HG02588 (cell line): ENCODE measurements around the gene SLC6A6.

Experiments
- ATAC-seq: cut with Tn5 transposase; IDR thresholded peaks from one replicate; pipeline ENCODE4 v1.9.1; 2021; ENCODE audit warnings: mild to moderate bottlenecking, moderate library complexity; ENCODE audit not compliant: unreplicated experiment

SLC6A6 gene

DNA sequence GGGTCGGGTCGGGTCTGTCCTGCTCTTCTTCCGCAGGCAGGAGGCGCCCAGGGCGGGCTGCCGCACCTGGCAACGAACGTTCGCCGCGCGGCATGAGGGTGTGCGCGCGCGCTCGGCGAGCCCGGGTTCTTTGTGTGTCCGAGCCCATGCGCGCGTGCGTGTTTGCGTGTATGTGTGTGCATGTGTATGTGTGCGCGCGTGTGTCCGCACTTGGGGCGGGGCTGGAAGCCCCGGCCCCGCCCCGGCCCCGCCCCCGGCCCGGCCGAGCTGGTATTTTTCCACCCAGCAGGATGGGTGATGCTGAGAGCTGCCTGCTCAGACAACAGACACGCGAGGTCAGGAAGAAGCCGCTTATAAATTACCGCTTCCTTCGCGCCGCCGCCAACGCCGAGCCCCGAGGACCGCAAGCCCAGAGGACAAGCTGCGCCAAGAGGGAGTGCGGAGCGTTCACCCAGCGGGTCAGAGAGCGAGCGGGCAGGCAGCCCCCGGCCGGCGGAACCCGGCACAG, at the start of gene SLC6A6:
Gene SLC6A6, plus strand, starts transcription at position 303 of the 508 bp plus-strand sequence. CDS start 41,029 bp downstream, outside the sequence.
- peak; percentile 78 for ATAC-seq

DNA sequence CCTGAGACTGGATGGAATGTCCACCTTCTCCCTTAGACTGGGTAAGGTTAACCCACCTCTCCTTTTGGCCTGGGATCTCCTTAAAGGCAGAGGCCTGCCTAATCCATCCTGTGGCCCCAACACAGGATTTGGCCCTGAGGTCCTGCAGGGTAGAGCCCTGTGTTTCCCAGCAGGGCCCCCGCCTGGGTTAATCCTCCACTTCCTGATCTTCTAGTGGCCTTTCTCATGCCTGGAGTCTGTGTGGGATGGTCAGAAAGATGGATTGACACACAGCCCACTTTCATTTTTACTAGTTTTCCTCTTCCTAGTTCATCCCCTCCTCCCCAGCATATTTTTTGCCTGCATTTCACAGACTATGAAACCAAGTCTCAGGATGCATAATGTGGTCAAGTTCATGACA, 48.9 kb upstream of the SLC6A6 start:
- no peak for ATAC-seq

DNA sequence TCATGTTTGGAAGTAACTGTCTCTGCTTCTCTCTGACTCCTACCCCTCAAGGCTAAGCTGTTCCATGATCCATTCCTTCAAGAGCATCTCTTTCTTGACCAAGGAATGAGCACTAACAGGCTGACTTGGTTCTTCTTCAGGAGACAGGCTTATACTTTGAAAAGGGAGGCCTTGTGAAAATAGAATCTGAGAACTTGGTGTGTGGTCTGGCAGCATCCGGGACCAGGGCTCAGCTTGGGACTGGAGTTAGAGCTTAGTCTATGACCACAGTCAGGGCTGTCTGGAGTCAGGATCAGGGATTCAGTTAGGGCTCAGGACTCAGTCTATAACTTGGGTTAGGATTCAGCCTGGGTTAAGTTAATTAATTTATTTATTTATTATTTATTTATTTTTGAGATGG, 44.9 kb upstream of the SLC6A6 start:
- no peak for ATAC-seq

DNA sequence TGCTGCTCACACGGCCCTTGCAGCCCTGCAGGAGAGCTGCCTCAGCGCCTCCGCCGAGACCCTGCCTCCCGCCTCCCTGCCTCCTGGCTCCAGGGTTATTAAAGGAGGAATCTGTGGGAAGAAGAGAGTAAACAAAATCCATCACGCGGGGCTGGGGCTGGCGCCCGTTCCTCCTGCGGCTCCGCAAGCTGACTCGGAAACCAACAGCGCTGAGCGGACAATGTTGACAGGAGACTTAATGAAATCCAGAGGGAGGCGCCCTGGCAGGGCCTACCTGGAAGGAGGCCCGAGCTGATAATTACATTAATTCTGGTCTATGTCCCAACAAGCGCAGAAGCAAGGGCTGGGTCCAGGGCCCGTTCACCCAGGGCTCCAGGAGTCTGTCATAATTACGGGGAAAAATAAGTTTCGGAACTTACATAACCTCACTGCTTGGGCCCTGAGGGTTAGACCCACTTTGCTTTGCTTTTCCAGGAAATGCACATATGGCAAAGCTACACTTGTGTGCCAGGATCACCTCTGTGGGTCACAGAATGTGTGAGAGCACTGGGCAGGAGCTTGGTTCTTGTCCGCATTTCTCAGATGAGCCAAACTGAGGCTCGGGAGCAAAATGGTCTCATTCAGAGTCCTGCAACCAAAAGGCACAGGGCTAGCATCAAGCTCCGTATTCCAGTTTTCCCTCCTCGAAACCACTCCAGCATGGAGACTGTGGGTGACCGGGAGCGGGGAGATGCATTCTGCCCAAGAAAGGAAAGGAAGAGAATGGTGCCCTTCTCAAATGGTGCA, 43.8 kb upstream of the SLC6A6 start:
- no peak for ATAC-seq

DNA sequence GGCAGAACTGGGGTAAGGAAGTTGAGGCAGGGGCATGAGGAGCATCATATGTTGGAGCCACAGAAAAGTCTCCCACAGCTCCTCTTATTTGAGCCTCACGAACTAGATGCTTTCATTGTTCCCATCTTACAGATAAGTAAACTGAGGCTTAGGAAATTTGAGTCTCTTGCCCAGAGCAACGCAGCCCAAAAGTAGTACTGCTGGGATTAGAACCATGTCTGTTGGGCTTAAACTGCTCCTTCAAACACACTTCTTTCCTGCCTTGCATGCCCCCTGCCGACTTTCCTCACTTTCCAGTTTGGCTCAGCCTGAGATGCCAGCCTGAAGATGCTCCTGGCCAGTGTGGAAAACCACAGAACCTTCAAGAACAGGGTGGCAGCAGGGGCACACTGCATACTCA, 43.1 kb upstream of the SLC6A6 start:
- ATAC-seq: no peak

DNA sequence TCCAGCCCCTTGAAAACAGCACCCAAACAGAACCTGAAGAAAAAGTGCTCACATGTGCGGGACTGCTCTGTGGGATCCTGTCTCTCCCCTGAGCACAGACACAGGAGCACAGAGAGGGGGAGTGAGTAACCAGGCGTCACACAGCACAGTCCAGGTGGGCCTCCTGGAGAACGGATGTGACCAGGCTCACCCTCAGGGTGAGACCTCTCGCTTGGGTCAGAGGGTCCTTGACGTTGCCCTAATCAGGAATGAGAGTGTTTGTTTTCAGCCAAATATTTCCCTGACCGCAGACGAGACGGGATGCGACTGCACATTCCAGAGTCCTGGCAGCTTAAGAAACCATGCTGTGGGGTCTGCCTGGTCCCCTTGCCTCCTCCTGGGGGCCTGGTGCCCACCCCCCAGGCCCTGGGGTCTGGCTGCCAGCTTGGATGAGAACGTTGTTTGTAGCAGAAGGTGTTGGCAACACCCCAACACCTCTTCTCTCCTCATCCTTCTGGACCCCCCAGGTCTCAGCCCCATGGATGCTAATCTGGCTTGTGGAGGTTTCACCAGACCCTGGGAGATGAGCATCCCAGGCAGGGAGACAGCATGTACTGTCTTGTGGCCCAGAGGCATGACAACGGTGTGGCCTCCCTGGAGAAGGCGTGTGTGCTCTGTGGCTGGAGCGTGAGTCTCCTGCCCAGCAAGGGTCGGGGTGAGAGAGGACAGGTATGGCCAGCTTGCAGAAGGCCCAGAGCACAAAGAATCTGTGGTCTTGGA, 42.1 kb upstream of the SLC6A6 start:
- ATAC-seq: no peak

- ATAC-seq: no peak
Measured at GRCh38 chr3:14361068-14361677, 41.2 kb upstream of the SLC6A6 start.

GRCh38 chr3:14362890-14363289, 39.5 kb upstream of the SLC6A6 start:
- ATAC-seq: no peak

DNA sequence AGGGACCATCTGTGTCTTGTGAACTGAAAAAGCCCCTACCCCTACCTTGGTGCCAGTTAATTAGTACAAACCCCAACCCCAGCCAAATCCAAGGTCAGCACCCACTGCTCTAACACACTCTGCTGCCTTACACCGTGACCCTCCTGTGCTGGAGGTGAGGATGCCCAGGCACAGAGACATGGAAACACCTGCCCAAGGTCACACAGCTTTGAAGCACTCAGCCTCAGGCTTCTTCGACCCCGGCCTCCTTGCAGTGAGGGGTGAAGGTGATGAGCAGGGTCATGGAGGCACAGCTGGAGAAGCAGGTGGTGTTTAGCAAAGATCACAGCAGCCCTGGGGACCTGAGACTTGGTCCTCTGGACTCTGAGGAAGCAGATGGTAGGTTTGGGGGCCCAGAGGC, 39.0 kb upstream of the SLC6A6 start:
- ATAC-seq: no peak

DNA sequence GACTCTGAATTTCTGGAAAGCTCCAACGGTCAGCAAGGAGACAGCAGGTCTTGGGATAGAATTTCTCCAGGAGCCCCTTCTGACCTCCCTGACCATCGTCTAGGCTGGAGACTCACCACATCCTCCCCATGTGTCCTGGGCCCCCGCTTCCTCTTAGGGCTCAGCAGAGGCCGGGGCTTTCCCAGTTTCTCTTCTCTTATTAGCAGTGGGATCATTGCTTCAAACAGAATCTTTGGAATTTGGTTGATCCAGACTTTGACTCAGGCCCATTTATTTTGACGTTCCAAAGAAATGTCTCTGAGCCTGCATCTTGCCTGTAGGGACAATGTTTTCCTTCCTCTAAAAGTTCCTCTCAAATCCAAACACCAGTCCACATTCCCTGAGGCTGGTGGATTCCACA, 38.4 kb upstream of the SLC6A6 start:
- no peak for ATAC-seq

DNA sequence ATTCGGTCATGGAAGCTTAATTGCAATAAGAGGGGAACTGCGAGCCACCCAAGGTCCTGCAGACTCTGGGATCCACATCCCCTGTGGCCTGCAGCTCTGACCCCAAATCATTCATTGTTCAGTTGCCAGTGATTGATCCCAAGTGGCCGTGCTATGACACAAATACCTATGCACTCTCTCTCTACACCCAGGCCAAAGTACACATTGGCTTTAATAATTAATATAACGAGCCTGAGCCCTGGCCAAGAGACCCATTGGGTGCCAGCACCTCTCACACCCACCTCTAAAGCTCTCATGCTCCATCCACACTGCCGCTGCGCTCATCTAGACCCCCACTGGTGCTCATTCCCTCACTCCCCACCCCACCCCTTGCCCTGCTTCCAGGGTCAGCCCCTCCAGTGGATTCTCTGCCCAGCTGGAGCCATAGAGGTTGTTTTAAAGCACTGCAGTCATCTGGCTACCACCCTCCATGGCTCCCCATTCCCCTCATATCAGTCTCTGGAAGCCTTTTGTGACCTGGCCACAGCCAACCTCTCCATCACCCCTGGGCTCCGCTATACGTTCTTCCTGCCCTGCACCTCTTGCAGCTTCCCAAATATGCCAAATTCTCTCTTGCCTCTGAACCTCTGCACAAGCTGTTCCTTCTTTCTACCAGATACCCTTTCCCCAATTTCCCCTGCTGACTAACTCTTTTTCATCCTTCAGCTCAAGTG, 37.7 kb upstream of the SLC6A6 start:
- no peak for ATAC-seq

DNA sequence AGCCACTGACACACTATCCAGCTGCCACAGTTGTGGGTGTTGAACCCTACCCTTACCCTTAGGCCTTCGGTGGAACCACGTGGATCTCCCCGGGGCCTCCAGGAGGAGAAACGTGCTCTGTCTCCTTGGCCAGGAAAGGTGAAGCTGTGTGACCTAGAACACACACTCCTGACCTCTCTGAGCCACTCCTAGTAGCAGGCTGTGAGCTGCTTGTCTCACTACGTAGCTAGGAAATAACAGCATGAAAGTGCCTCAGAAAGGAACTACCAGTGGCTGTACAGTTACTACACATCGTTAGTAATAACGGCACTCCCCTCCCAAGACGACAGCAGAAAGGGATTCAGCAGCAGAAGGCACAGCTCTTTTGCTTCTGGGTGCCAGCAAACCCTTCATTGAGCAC, 36.2 kb upstream of the SLC6A6 start:
- ATAC-seq: no peak

DNA sequence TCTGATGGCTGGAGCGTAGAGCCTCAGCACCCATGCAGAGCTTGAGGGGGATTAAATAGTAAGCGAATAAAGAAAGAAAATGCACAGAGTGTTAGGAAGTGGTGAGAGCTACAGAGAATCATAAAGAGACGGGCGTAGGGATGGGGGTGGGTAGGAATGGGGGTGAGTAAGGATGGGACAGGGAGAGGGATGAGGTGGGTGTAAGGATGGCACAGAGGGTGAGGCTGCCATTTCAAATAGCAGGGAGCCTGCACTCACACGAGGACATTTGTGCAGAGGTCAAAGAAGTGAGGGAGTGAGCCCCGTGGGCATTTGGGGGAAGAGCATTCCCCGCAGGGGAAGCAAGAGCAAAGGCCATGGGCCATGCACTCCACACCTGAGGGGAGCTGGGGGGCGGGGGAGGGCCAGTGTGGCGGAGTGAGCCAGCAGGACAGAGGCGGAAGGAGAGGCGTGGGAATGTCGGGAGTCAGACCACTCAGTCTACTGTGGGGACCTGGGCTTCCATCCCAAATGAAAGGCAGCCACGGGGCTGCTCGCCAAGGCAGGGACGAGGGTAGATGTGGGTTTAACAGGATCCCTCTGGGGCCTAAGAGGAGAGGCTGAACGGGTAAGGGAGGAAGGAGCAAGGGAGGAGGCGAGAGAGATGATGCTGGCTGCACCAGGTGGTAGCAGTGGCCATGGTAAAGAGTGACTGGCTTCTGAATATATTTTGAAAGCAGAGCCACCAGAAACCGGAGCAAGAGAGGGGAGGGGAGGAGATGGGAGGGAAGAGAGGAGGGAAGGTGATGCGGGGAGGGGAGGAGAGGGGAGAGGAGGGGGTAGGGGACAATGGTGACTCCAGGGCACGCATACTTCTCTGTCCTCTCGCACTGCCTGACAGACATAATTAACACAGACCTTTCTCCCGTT, 35.2 kb upstream of the SLC6A6 start:
- ATAC-seq: no peak

DNA sequence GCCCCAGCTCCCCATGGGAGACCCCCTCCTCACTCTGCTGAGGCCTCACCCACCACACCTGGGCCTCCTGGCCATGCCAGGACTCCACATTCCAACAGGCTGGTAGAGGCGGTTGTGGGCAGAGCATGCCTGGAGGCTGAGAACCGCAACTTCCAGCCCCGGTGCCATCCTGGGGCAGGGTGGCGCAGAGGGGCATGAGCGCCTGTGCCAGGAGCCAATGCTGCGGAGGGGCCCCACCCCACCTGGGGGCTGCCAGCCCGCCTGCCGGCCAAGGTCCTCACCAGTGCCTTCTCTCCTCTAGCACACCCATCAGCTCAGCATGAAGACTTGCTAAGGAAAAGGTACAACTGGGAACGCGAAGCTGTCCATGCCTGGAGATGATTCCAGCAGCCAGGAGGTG, 34.3 kb upstream of the SLC6A6 start:
- ATAC-seq: no peak

DNA sequence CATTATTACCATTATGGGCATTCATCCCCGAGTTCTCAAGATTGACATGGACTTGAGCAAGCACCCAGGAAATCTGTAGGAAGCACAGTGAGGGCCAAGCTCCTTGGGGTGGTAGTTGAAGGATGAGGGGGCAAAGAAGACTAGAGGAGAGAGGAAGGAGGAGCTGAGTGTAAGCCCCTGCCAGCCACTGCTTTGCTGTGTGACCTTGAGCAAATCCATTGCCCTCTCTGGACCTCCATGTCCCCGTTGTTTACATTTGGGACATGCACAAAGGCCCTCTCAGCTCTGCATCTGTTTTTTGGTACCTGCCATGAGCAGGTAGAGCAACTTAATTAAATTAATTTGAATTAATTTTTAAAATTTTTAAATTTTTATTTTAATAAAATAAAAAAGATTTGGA, 33.5 kb upstream of the SLC6A6 start:
- no peak for ATAC-seq

GRCh38 chr3:14369675-14370669, 32.4 kb upstream of the SLC6A6 start:
- ATAC-seq: no peak

- no peak for ATAC-seq
Measured at GRCh38 chr3:14370720-14371572, 31.5 kb upstream of the SLC6A6 start.
